Fibroblast of lung (primary cell): ENCODE results near the gene N4BP2L1.

Experiments used
- EZH2 ChIP-seq: IDR thresholded peaks from 2 replicates; pipeline ENCODE4 v1.5.1; 2012; ENCODE audit warnings: low read length, control low read depth, mild to moderate bottlenecking; ENCODE audit errors: missing control alignments
- TF ChIP-seq, protein P1 (sequence below), 2 donors: IDR thresholded peaks in 1 of 2; conservative IDR thresholded peaks in 1 of 2; 1 replicate in 1 of 2; 2 replicates in 1 of 2; pipeline ENCODE4 v1.5.1; 2011 to 2012; ENCODE audit warnings: low read length in 2 of 2, control low read depth in 1 of 2, inconsistent platforms in 1 of 2, low read depth in 1 of 2, mild to moderate bottlenecking in 1 of 2

DNA sequence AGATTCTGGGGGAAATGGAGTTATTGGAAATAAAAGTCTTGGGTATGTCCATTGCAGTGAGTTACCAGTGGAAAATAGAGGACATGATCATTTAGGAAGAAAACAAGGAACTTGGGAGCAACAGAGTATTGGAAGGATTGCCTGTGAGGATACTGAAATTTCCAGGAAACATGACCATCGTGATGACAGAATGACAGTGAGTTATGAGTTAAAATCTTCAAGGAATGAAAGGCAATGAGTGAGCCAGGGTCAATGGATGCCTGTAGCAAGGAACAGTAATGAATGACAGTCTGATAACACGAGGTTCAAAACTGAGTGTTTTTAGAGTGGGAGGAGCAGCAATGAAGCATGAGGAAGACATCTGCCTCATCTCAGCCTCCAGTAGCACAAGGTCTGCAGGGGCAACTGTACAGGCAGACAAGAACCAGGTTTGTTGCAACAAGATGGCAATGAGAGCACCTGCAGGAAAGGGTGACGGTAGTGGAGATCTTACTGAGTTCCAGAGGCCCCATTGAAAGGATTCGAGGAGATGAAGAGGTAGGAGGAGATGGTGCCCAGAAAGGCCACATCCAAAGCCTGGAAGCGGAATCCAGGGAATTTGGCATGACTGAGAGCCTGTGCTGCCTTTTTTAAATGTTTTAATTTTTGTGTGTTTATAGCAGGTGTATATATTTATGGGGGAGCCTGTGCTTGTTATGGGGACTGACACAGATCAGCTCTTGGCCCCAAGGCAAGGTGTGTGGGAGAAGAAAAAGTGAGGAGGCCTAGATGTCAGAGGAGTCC, 43.9 kb downstream of the N4BP2L1 start:
- TF ChIP-seq, protein P1, sequence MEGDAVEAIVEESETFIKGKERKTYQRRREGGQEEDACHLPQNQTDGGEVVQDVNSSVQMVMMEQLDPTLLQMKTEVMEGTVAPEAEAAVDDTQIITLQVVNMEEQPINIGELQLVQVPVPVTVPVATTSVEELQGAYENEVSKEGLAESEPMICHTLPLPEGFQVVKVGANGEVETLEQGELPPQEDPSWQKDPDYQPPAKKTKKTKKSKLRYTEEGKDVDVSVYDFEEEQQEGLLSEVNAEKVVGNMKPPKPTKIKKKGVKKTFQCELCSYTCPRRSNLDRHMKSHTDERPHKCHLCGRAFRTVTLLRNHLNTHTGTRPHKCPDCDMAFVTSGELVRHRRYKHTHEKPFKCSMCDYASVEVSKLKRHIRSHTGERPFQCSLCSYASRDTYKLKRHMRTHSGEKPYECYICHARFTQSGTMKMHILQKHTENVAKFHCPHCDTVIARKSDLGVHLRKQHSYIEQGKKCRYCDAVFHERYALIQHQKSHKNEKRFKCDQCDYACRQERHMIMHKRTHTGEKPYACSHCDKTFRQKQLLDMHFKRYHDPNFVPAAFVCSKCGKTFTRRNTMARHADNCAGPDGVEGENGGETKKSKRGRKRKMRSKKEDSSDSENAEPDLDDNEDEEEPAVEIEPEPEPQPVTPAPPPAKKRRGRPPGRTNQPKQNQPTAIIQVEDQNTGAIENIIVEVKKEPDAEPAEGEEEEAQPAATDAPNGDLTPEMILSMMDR (conservative IDR thresholded peaks at IDR 0.05 in 1 of 2, IDR thresholded peaks at IDR 0.05 in 1 of 2; ENCODE audit: low read depth in 1 of 2, low read length in 2 of 2), result no peak
- no peak for TF ChIP-seq EZH2
